ENCODE measurements around the gene POLD4. TPM values are rescaled to one million over a fixed set of nuclear protein-coding genes. Genes with fewer than 3 reads are reported as not detected.

Gene POLD4
- total and polyA plus RNA-seq, 2 donors (not counting 3 experiments of a cell fraction or from before 2014, with no cell fraction given) = 50.1 to 204 TPM

- H3K4me2 ChIP-seq (ENCODE audit: insufficient read depth, low read length) = peak overlapping the region; percentile 90
- CTCF ChIA-PET = interaction anchor here (1.0 to 4.8 kb wide), 7 partner anchors 9 to 127 kb away, joined by 3 to 32 read pairs (median 5); partner anchors contain the start of gene PPP1CA
- peaks cover 10% of the 10 kb centered on the region for H3K4me1 ChIP-seq (ENCODE audit: control insufficient read depth, extremely low read depth, insufficient read depth, low read length)
- H3K9me3 ChIP-seq (replicated peaks; ENCODE audit: control insufficient read depth, insufficient read depth, low read length) = no peaks in the 10 kb centered on the region
- H3K27ac ChIP-seq (ENCODE audit: insufficient read depth, low read depth, low read length) = peak overlapping the region; percentile 56
- POLR2A ChIA-PET = interaction anchor here (0.6 kb wide), 1 partner anchor 21 kb away, joined by 3 read pairs; no protein-coding TSS in a partner anchor
- H3K4me3 ChIP-seq (replicated peaks in 1 of 3; ENCODE audit: insufficient read depth in 1 of 3, low read depth in 1 of 3, low read length in 3 of 3) = peak overlapping the region; percentile 52 to 80 (median 76)
- no TSS peak for BruUV-seq (replicated peaks)
- no peaks in the 10 kb centered on the region for H4K20me1 ChIP-seq (replicated peaks; ENCODE audit: control insufficient read depth, extremely low read depth, insufficient read depth, low read length)
- FAIRE-seq (no peak), DNase-seq (ENCODE audit: low read depth, low spot score) (no peak)
- H3K27me3 ChIP-seq (ENCODE audit: control insufficient read depth in 2 of 2, insufficient read depth in 2 of 2, low read length in 2 of 2) = no peaks in the 10 kb centered on the region
- peaks cover 0 to 2% of the 10 kb centered on the region in 2 experiments for H3K36me3 ChIP-seq (ENCODE audit: control insufficient read depth in 2 of 2, extremely low read depth in 1 of 2, insufficient read depth in 2 of 2, low read length in 2 of 2)
- no peaks in the 10 kb centered on the region for H3K9me1 ChIP-seq (replicated peaks; ENCODE audit: control insufficient read depth, extremely low read depth, insufficient read depth, low read length)
- intact Hi-C loops (cut with micrococcal nuclease) (no loop called here), dilution Hi-C loops (cut with MboI; ENCODE audit: extremely low pct_ligation_motif_present, low sequenced_read_pairs) (no loop called here)
- no peak for TF ChIP-seq GATA2 (IDR thresholded peaks at IDR 0.05; ENCODE audit: insufficient read depth, insufficient read length, low read depth, low read length)
- TF ChIP-seq JUN (IDR thresholded peaks at IDR 0.05; ENCODE audit: borderline replicate concordance, insufficient read depth, insufficient read length, low read depth) = no peak
- no peak for TF ChIP-seq MYC (IDR thresholded peaks at IDR 0.05; ENCODE audit: low read depth, low read length)
- no peak for TF ChIP-seq CTCF (IDR thresholded peaks at IDR 0.05; ENCODE audit: extremely low read depth in 1 of 2, insufficient read depth in 1 of 2, low read depth in 1 of 2, low read length in 2 of 2)
- no peak for TF ChIP-seq POLR2A (IDR thresholded peaks at IDR 0.05; ENCODE audit: low read depth, low read length)
- no peak for TF ChIP-seq MAX (IDR thresholded peaks at IDR 0.05; ENCODE audit: insufficient read depth, insufficient read length)
- TF ChIP-seq EZH2 (IDR thresholded peaks at IDR 0.05; ENCODE audit: borderline replicate concordance, low read depth, low read length, severe bottlenecking) = no peak
- no peak for TF ChIP-seq POLR2AphosphoS5 (IDR thresholded peaks at IDR 0.05; ENCODE audit: insufficient read depth, low read depth, low read length)
- no peak for TF ChIP-seq FOS (IDR thresholded peaks at IDR 0.05; ENCODE audit: borderline replicate concordance, insufficient read depth, low read length)
- H3K79me2 ChIP-seq (ENCODE audit: control insufficient read depth, insufficient read depth, low read length) = peaks cover 4% of the 10 kb centered on the region
- peak overlapping the region; percentile 57 for H2AFZ ChIP-seq (ENCODE audit: low read depth, low read length)
- H3K9ac ChIP-seq (replicated peaks; ENCODE audit: extremely low read depth, insufficient read depth, low read length) = peak overlapping the region; percentile 79
Measured at GRCh38 chr11:67390947-67391303, 37.6 kb upstream of the POLD4 start.
